Measurements from ENCODE around the gene EFCAB11.

DNA sequence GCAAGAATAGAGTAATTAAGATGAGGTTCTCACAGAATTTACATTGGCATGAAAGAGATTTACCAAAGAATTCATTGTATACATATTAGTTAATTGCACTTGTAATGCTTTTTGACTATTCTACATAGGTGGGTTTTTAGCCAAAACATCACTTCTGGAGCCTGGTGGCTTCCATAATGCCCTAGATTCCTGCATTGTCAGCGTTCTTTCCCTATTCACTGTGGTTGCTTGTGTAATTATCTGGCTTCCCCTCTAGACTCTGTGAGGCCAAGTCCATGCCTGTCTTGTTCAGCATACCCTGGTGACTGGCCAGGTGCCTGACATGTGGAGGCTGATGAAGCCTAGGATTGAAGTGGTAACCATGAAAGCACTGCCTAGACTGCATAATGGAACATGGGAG lies 42.4 kb upstream of the EFCAB11 start:
- TF ChIP-seq, protein P1, sequence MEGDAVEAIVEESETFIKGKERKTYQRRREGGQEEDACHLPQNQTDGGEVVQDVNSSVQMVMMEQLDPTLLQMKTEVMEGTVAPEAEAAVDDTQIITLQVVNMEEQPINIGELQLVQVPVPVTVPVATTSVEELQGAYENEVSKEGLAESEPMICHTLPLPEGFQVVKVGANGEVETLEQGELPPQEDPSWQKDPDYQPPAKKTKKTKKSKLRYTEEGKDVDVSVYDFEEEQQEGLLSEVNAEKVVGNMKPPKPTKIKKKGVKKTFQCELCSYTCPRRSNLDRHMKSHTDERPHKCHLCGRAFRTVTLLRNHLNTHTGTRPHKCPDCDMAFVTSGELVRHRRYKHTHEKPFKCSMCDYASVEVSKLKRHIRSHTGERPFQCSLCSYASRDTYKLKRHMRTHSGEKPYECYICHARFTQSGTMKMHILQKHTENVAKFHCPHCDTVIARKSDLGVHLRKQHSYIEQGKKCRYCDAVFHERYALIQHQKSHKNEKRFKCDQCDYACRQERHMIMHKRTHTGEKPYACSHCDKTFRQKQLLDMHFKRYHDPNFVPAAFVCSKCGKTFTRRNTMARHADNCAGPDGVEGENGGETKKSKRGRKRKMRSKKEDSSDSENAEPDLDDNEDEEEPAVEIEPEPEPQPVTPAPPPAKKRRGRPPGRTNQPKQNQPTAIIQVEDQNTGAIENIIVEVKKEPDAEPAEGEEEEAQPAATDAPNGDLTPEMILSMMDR (IDR thresholded peaks at IDR 0.05): no peak
- no peak for TF ChIP-seq ZFX (IDR thresholded peaks at IDR 0.05; ENCODE audit: borderline replicate concordance)
